HEK293 (cell line): ENCODE results near the gene COL4A3.
"Not testable (repeated sequence)": the region's sequence is repeated elsewhere in the genome, so short reads cannot be mapped to it uniquely, and the experiment has no call there.

ENCODE experiments used
- CTCF ChIA-PET: fragments of 350-600 bp; formaldehyde crosslinking; extraction: SDS; loops from one replicate; lab custom pipeline; 2021; ENCODE audit warnings: antibody characterized with exemption; lab: Yijun Ruan, JAX
- POLR2A ChIA-PET: fragments of 300-600 bp; formaldehyde crosslinking; extraction: SDS; loops from one replicate; lab custom pipeline; 2020; ENCODE audit warnings: antibody characterized with exemption, inconsistent platforms; lab: Yijun Ruan, JAX
- H3K27ac ChIP-seq: fragments of 200-500 bp; sonication (Bioruptor generic); 2 replicates; pipeline ENCODE4 v1.5.1; 2014; ENCODE audit warnings: low read depth, low read length, control low read depth, inconsistent platforms; ENCODE audit errors: extremely low read depth
- H3K36me3 ChIP-seq, 2 experiments: fragments of 200-500 bp in 1 of 2; sonication (Bioruptor generic) in 1 of 2; 1 replicate in 1 of 2; 2 replicates in 1 of 2; pipeline ENCODE4 v1.5.1; 2014 to 2017; ENCODE audit warnings: inconsistent platforms in 2 of 2, low read length in 2 of 2; ENCODE audit not compliant: control insufficient read depth in 2 of 2, insufficient read depth in 1 of 2
- H3K4me1 ChIP-seq: fragments of 200-500 bp; sonication (Bioruptor generic); 2 replicates; pipeline ENCODE4 v1.5.1; 2014; ENCODE audit warnings: mild to moderate bottlenecking, low read length, inconsistent platforms; ENCODE audit not compliant: control insufficient read depth, insufficient read depth
- H3K4me3 ChIP-seq: 2 replicates; pipeline ENCODE4 v1.5.1; 2011; ENCODE audit warnings: low read depth, mild to moderate bottlenecking, control low read depth, low read length, moderate library complexity
- H3K9me3 ChIP-seq: fragments of 200-500 bp; sonication (Bioruptor generic); 2 replicates; pipeline ENCODE4 v1.5.1; 2014; ENCODE audit warnings: low read depth, low read length, inconsistent platforms; ENCODE audit not compliant: control insufficient read depth, insufficient read depth
- GLI2 ChIP-seq: fragments of 450-650 bp; formaldehyde crosslinking; IDR thresholded peaks from 2 replicates; pipeline ENCODE4; 2017; ENCODE audit warnings: missing biosample characterization, missing genetic modification characterization, low read depth, borderline replicate concordance
- KLF16 ChIP-seq: fragments of 450-650 bp; formaldehyde crosslinking; IDR thresholded peaks from 2 replicates; pipeline ENCODE4 v1.5.1; 2017; ENCODE audit warnings: missing biosample characterization, missing genetic modification characterization
- YY1 ChIP-seq: fragments of 450-650 bp; formaldehyde crosslinking; IDR thresholded peaks from 2 replicates; pipeline ENCODE4 v1.5.1; 2018; ENCODE audit warnings: missing biosample characterization, missing genetic modification characterization
- ZBTB48 ChIP-seq: fragments of 450-650 bp; formaldehyde crosslinking; IDR thresholded peaks from 2 replicates; pipeline ENCODE4 v1.5.1; 2016; ENCODE audit warnings: missing biosample characterization, missing genetic modification characterization
- ZFP37 ChIP-seq: fragments of 450-650 bp; formaldehyde crosslinking; IDR thresholded peaks from 2 replicates; pipeline ENCODE4 v1.5.1; 2016; ENCODE audit warnings: missing biosample characterization, missing genetic modification characterization
- ZNF221 ChIP-seq: fragments of 450-650 bp; formaldehyde crosslinking; IDR thresholded peaks from 2 replicates; pipeline ENCODE4 v1.5.1; 2017; ENCODE audit warnings: missing biosample characterization, missing genetic modification characterization, borderline replicate concordance
- ZNF423 ChIP-seq: fragments of 450-650 bp; formaldehyde crosslinking; IDR thresholded peaks from 2 replicates; pipeline ENCODE4 v1.5.1; 2016; ENCODE audit warnings: missing biosample characterization, missing genetic modification characterization
- ZNF549 ChIP-seq: fragments of 450-650 bp; IDR thresholded peaks from 2 replicates; pipeline ENCODE4 v1.5.1; 2018; ENCODE audit warnings: missing biosample characterization, missing genetic modification characterization, mild to moderate bottlenecking, inconsistent platforms, moderate library complexity
- ZNF664 ChIP-seq: fragments of 450-650 bp; formaldehyde crosslinking; IDR thresholded peaks from 2 replicates; pipeline ENCODE4 v1.5.1; 2016; ENCODE audit warnings: missing biosample characterization, missing genetic modification characterization
- ZNF792 ChIP-seq: fragments of 450-650 bp; formaldehyde crosslinking; IDR thresholded peaks from 2 replicates; pipeline ENCODE4 v1.5.1; 2016; ENCODE audit warnings: missing biosample characterization, missing genetic modification characterization
- TF ChIP-seq, protein P1 (sequence below): fragments of 450-650 bp; formaldehyde crosslinking; IDR thresholded peaks from 2 replicates; pipeline ENCODE4 v1.5.1; 2016; ENCODE audit warnings: missing biosample characterization, missing genetic modification characterization
- TF ChIP-seq, protein P2 (sequence below): fragments of 450-650 bp; formaldehyde crosslinking; IDR thresholded peaks from 2 replicates; pipeline ENCODE4 v1.5.1; 2016; ENCODE audit warnings: missing biosample characterization, missing genetic modification characterization, borderline replicate concordance
- TF ChIP-seq, protein P3 (sequence below): fragments of 450-650 bp; formaldehyde crosslinking; IDR thresholded peaks from 2 replicates; pipeline ENCODE4; 2016; ENCODE audit warnings: missing biosample characterization, missing genetic modification characterization

COL4A3 gene

DNA sequence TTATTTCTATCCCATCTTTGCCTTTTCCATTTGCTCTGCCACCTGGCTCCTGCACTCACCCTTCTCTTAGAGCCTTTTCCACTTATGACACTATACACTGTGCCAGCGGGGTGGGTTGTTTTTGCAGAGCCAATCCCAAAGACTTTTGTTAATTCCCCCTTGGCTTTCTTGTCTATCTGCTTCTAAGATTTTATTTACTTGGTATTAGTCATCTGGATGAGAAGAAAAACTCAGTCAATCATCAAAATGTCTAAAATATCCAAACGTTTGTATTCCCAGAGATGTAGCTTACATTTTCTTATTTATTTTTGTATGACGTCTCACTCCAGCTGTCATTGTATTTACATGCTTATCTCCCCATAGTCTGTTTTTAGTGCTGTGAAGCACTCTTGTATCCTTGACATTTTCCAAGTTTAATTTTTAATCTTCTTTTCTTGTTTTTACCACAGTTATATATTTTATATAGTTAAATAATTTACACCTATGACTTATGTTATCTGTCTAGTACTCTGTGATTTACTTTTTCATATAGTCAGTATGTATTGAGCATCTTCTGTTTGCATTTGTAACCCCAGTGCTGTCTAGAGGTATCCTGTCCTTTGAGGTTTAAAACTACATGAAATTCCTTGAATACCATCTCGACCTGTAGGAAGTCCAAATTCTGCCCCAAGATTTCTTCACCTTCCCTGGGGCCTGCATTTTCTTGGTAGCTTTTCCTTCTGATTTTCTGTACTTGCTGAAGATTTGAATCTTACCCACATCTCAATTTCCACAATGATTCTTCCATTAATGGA, 55.1 kb downstream of the COL4A3 start:
- peaks cover 3% of the 10 kb centered on the region; the same call in 1 of the 2 replicates for H3K4me1 ChIP-seq
- no peak overlapping the region for H3K4me3 ChIP-seq
- TF ChIP-seq KLF16 (tag by site-specific recombination): no peak
- TF ChIP-seq, protein P1, sequence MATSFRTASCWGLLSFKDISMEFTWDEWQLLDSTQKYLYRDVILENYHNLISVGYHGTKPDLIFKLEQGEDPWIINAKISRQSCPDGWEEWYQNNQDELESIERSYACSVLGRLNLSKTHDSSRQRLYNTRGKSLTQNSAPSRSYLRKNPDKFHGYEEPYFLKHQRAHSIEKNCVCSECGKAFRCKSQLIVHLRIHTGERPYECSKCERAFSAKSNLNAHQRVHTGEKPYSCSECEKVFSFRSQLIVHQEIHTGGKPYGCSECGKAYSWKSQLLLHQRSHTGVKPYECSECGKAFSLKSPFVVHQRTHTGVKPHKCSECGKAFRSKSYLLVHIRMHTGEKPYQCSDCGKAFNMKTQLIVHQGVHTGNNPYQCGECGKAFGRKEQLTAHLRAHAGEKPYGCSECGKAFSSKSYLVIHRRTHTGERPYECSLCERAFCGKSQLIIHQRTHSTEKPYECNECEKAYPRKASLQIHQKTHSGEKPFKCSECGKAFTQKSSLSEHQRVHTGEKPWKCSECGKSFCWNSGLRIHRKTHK (tag by site-specific recombination): no peak
- TF ChIP-seq ZNF423 (tag by site-specific recombination): no peak
- TF ChIP-seq, protein P2, sequence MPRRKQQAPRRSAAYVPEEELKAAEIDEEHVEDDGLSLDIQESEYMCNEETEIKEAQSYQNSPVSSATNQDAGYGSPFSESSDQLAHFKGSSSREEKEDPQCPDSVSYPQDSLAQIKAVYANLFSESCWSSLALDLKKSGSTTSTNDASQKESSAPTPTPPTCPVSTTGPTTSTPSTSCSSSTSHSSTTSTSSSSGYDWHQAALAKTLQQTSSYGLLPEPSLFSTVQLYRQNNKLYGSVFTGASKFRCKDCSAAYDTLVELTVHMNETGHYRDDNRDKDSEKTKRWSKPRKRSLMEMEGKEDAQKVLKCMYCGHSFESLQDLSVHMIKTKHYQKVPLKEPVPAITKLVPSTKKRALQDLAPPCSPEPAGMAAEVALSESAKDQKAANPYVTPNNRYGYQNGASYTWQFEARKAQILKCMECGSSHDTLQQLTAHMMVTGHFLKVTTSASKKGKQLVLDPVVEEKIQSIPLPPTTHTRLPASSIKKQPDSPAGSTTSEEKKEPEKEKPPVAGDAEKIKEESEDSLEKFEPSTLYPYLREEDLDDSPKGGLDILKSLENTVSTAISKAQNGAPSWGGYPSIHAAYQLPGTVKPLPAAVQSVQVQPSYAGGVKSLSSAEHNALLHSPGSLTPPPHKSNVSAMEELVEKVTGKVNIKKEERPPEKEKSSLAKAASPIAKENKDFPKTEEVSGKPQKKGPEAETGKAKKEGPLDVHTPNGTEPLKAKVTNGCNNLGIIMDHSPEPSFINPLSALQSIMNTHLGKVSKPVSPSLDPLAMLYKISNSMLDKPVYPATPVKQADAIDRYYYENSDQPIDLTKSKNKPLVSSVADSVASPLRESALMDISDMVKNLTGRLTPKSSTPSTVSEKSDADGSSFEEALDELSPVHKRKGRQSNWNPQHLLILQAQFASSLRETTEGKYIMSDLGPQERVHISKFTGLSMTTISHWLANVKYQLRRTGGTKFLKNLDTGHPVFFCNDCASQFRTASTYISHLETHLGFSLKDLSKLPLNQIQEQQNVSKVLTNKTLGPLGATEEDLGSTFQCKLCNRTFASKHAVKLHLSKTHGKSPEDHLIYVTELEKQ (tag by site-specific recombination): no peak
- no peak for TF ChIP-seq GLI2 (tag by site-specific recombination)
- TF ChIP-seq ZFP37: no peak
- TF ChIP-seq, all 188 proteins: peak for 0
- POLR2A ChIA-PET: interaction anchor here (0.6 kb wide), 1 partner anchor 940 kb away, joined by 3 read pairs; no protein-coding TSS in a partner anchor
- Histone ChIP-seq H3K27ac (no peak overlapping the region), H3K36me3 (no peaks in the 10 kb centered on the region; a peak in 1 of 3 replicates), H3K9me3 (no peaks in the 10 kb centered on the region)
- CTCF ChIA-PET: interaction anchor here (0.6 to 1.0 kb wide), 3 partner anchors 10 to 36 kb away, joined by 3 to 5 read pairs (median 3); no protein-coding TSS in a partner anchor

DNA sequence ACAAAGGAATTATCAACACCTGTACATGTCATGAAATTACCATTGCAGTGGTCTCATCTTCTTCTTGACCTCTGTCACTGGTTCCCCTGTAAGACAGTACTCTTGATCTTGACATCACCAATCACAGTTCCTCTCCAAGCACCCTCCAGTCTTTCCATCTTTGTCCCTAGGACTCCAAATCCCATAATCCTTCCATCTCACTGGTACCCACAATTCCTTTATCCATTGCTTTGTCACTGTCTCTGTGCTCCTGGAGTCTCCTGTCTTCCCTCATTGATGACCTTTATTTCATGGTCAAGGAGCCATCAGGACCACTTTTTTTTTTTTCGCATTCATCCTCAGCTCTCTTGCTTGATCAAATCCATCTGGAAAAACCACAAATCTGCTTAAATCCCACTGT, 56.7 kb downstream of the COL4A3 start:
- TF ChIP-seq ZNF549 (no peak), ZNF792 (tag by site-specific recombination) (no peak)
- H3K36me3 ChIP-seq: no peaks in the 10 kb centered on the region; a peak in 1 of 3 replicates
- ChIA-PET POLR2A (no interaction called here), CTCF (no interaction called here)
- H3K4me3 ChIP-seq: no peak overlapping the region
- no peak overlapping the region for H3K27ac ChIP-seq
- H3K9me3 ChIP-seq: no peaks in the 10 kb centered on the region
- H3K4me1 ChIP-seq: no peaks in the 10 kb centered on the region

DNA sequence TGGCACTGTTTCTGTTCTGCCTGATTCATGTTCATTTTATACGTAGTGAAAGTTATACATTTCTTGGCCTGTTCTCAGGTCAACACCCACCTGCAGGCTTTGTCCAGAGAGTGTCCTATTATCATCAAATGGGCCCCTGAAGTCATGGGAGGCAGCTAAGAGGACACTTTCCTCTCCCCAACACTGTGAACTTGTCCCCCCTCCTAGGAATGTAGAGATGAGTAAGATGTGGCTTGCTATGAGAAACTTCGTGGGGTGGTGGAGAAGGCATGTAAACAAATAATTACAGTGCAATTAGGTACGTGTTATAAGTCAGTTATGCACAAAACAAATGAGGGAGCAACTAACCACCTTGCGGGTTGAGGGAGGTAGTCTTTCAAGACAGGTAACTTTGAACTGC, 57.9 kb downstream of the COL4A3 start:
- H3K4me3 ChIP-seq: no peak overlapping the region
- H3K4me1 ChIP-seq: no peaks in the 10 kb centered on the region
- no peaks in the 10 kb centered on the region for H3K9me3 ChIP-seq
- H3K27ac ChIP-seq: no peak overlapping the region
- CTCF ChIA-PET: interaction anchor here (0.6 kb wide), 1 partner anchor 9 kb away, joined by 3 read pairs; no protein-coding TSS in a partner anchor
- POLR2A ChIA-PET: no interaction called here
- TF ChIP-seq ZBTB48: no peak
- no peak for TF ChIP-seq YY1 (tag by site-specific recombination)
- TF ChIP-seq, protein P3, sequence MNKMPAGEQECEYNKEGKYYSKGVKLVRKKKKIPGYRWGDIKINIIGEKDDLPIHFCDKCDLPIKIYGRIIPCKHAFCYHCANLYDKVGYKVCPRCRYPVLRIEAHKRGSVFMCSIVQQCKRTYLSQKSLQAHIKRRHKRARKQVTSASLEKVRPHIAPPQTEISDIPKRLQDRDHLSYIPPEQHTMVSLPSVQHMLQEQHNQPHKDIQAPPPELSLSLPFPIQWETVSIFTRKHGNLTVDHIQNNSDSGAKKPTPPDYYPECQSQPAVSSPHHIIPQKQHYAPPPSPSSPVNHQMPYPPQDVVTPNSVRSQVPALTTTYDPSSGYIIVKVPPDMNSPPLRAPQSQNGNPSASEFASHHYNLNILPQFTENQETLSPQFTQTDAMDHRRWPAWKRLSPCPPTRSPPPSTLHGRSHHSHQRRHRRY (tag by site-specific recombination): no peak
- no peak for TF ChIP-seq ZNF221 (tag by site-specific recombination)
- TF ChIP-seq ZNF664 (tag by site-specific recombination): no peak
- H3K36me3 ChIP-seq: no peaks in the 10 kb centered on the region; a peak in 1 of 3 replicates

DNA sequence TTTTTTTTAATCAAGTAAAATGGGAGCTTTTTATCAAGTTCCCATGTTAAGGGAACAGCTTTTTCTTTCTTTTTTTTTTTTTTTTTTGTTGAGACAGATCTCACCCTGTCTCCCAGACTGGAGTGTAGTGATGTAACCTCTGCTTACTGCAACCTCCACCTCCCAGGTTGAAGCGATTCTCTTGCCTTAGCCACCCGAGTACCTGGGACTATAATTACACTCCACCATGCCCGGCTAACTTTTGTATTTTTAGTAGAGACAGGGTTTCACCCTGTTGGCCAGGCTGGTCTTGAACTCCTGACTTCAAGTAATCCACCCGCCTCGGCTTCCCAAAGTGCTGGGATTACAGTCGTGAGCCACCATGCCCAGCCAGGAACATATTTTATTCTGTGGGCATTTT, 61.2 kb downstream of the COL4A3 start:
- POLR2A ChIA-PET: interaction anchor here (0.6 kb wide), 1 partner anchor 13 kb away, joined by 4 read pairs; no protein-coding TSS in a partner anchor

More for the DNA sequence above, 61.2 kb downstream of the COL4A3 start:
- H3K36me3 ChIP-seq, H3K4me1 ChIP-seq, H3K27ac ChIP-seq, H3K9me3 ChIP-seq, H3K4me3 ChIP-seq: not testable (repeated sequence)
- CTCF ChIA-PET: interaction anchor here (0.6 kb wide), 1 partner anchor 956 kb away, joined by 4 read pairs; the partner anchor contains the start of gene SPHKAP
